GM18868 (cell line): ENCODE results near the gene LCN1.
"Not testable (repeated sequence)": the region's sequence is repeated elsewhere in the genome, so short reads cannot be mapped to it uniquely, and the experiment has no call there.

Source experiments
- ATAC-seq: cut with Tn5 transposase; IDR thresholded peaks from one replicate; pipeline ENCODE4 v1.9.1; 2021; ENCODE audit warnings: mild to moderate bottlenecking, moderate library complexity; ENCODE audit not compliant: unreplicated experiment

The LCN1 gene

DNA sequence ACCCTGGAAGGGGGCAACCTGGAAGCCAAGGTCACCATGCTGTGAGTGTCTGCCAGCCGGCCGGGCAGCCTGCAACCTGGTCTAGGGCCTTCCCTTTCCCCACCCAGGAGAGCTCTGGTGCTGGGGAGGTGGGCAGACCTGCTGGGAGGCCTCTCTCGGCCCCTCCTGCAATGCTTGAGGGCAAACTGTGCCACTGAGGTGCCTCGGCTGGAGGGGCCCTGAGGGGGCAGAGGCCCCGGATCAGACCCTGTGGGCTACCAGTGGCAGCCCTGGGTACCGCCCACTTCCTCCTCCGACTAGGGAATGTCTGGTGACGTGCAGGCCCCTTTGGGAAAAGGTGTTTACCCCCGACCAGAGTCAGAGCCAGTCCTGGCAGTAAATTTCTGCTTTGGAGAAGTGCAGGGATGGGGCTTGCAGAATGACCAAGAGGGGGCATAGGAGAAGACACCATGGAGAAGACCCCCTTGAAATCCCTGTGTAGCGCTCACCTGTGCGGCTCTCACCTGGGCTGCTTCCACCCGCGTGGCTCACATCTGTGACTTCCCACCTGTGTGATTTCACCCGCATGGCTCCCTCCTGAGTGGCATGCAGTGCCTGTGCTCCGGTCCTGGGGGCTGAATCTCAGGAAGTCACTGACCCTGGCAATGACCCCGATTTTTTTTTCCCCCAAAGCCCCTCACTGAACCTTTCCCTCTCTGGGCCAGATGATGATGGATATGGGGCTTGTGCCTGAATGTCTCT, 1.1 kb downstream of the LCN1 start:
- ATAC-seq: no peak

DNA sequence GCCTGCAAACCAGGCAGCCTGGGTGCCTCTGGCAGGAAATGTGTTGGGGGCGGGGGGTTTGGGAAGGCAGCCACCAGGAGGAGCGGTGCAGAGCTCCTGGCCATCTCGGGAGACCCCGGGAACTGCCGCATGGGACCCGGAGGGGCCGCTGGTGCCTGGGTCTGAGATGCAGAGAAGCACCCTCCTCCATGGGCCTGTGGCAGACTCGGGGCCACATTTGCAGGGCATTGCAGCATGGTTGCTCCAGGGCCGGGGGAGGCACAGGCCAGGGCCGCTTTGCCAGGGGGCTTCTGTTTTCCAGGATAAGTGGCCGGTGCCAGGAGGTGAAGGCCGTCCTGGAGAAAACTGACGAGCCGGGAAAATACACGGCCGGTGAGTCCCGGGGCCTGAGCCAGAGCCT, 1.7 kb downstream of the LCN1 start:
- ATAC-seq: no peak

DNA sequence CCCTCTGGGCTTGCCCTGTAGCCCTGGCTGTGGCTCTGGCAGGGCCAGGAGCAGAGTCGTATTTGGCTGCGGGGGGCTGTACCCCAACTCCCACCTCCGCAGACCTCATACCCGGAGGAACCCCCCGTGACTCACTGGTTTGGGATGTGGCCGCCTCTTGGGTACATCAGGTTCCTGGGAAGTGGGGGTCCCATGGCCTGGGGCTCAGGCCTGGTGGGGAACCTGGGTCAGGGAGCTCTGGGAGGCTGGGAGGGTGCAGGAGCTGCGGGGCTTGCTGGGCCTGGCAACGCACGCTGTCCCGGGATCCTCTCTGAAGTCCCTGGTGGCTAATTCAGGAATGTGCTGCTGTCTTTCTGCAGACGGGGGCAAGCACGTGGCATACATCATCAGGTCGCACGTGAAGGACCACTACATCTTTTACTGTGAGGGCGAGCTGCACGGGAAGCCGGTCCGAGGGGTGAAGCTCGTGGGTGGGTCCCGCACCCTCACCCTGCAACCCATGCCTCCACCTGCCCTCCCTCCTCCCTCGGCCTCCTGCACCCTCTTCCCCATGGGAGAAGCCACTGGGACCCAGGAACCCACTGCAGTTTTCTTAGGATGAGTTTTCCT, 2.4 kb downstream of the LCN1 start:
- no peak for ATAC-seq

DNA sequence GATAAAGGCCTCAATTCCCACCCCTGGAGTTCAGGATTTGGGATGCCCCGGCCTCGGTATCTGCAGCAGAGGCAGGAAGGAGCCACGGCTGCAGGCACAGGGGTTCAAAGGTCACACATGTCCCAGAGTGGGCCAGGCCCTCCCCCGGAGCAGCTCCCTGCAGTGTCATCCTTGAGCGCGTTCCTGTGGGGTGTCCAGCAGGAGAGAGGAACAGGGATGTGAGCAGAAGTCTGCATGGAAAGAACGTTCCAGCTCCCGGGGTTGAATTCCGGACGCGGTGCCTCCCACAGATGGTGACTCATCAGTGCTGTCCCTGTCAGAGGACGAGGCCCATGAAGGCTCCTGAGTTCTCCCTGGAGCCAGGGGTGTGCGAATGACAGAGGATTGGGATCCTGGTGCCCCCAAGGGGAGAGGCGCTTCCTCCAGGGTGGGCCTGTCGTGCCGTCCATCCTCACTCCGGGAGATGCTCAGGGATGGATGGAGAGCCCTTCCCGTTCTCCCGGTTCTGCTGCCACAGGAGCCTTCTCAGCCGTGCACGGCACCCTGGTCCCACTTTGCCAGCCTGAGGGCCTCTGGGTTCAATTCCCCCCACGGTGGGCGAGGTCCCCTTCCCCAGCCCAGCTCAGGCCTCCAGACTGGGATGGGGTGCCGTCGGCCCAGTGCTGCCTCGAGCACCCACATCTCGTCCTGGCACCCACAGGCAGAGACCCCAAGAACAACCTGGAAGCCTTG, 3.1 kb downstream of the LCN1 start:
- ATAC-seq: no peak

DNA sequence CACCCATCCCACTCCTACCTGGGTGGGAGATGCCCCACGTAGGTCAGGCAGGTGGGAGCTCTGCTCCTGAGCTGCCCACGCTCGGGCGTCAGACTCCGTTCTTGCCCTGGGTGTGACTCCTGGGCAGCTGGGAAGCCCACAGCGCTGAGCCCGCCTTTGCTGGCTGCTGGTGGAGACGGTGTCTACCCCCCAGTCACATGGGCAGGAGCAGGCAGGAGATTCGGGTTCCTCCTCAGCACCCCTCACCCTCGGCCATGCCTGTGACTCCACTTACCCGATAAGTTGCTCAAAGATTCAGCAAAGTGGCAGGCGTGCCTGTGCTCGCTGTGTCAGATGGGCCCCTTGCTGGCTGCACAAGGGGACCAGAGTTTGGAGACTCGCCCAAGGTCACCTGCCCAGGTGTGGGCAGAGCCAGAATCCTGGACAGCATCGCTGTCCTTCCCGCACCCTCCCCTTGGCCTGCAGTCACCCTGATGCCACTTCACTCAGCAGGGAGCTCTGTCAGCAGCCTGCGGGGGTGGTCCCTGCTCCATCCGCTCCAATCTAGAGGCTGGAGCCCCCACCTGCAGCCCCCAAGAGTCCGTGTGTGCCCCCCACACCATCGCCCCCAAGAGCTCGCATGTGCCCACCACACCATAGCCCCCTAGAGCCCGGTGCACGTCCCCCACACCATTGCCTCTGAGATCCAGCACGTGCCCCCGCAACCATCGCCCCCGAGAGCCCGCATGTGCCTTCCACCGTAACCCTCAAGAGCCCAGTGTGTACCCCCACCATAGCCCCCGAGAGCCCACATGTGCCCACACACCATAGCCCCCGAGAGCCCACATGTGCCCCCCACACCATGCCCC, 4.2 kb downstream of the LCN1 start:
- ATAC-seq: no peak

DNA sequence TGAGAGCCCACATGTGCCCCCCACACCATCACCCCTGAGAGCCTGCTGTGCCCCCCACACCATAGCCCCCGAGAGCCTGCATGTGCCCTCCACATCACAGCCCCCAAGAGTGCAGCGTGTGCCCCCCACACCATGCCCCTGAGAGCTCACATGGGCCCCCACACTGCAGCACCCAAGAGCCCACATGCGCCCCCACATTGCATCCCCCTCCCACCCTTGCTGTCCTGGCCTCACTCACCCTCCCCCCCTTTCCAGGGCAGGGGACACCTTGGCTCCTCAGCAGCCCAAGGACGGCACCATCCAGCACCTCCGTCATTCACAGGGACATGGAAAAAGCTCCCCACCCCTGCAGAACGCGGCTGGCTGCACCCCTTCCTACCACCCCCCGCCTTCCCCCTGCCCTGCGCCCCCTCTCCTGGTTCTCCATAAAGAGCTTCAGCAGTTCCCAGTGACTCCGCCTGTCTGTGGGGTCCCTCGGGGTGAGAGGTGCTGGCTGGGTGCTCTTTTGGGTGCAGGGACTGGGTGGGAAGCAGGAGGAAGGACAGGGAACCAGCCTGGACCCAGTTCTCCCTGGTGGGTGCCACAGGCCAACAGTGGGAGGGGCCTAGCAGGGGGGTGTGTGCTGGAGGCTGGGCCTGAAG, 5.0 kb downstream of the LCN1 start:
- ATAC-seq: no peak

DNA sequence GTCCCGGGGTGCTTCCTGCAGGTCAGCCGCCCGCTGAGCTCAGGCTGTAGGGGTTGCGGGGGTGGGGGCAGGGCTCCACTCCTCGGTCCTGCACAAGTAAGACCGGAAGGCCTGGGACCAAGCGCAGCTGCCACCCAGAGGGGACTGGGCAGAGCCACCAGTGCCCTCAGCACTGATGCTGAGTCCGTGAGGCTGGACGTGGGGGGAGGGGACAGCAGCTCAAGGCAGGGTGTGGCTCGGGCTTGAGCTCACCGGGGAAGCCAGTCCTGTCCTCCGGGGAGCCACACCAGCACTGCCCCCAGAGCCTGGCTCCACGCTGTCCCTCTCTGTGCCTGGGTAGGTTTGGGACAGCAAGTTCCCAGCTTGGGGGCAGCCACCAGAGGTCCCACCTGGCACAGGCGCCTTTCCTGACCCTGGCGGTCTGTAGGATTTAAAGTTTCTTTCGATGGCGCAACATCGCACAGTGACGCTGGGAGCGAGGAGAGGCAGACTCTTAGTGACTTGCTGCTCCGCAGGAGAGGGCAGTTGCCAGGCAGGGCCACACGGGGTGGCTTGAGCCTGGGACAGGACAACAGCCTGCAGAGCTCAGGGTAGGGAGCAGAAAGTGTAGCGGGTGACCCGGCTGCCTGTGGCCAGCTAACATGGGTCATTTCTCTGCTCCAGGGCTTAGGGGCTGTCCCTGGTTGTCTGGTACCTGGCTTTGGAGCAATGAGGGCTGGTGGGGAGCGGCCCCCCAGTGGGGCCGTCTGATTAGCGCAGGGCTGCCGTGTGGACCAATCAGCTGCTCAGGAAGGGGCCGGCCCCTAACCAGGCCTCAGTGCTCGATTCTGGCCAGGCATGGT, 5.7 kb downstream of the LCN1 start:
- no peak for ATAC-seq

DNA sequence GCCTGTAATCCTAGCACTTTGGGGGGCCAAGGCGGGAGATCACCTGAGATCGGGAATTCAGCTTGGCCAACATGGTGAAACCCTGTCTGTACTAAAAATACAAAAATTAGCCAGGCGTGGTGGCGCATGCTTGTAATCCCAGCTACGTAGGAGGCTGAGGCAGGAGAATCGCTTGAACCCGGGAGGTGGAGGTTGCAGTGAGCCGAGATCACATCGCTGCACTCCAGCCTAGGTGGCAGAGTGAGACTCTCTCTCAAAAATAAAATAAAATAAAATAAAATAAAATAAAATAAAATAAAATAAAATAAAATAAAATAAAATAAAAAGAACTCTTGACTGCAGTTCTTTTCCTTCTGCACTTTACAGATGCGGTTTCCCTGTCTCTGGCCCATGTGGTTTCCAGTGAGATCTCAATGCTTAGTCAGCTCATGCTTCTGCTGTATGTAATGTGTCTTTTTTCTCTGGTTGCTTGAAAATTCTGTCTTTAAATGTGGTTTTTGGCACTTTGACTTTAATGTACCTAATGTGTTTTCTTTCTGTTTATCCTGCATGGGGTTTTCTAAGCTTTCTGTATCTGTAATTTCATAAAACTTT, 7.7 kb downstream of the LCN1 start:
- not testable (repeated sequence) for ATAC-seq

DNA sequence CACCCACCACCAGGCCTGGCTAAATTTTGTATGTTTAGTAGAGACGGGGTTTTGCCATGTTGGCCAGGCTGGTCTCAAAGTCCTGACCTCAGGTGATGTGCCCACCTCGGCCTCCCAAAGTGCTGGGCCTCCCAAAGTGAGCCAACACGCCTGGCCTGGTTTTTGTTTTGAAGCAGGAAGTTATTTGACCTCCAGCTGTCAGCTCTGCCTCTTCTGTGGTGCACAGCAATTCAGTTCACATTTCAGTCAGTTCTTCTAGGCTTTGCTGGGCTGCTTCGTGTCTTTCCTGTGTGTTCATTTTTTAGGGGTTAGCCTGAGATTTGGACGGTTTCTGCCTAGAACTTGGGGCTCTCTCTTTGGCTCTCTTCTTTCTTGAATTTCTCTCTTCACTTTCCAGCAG, 8.9 kb downstream of the LCN1 start:
- no peak for ATAC-seq

DNA sequence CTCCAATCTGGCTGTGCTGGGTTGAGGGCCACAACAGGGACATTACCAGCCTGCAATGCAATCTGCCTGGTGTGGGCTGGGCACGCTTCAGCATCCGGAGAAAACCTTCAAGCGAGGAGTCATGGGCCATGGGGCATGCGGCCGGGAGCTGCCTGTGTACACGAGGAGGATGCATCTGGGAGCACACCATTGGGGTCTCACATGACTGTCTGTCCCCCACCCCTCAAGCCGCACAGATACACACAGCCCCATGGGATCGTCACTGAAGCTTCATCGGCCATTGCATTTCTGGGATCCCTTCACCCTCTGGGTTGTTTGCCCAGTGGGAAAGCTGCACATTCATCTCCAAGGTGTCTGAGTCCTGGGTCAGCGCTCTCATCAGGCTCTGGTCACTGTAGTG, 9.9 kb downstream of the LCN1 start:
- no peak for ATAC-seq

DNA sequence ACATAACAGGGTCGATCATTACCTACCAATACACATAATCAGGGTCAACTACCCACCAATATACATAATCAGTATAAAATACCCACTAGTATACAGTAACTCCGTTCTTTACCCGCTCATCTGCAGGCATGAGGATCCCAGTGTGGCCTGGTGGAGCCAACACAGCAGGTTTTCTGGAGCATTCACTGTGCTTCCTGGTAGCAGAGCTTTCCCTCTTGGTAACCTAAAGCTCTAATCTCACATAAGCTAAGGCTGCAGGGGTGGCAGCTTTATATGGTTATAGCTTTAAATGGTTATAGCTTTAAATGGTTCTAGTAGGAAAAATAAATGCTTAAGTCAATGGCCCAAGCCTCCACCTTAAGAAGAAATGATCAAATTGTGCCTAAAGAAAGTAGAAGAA, 11.9 kb downstream of the LCN1 start:
- no peak for ATAC-seq

DNA sequence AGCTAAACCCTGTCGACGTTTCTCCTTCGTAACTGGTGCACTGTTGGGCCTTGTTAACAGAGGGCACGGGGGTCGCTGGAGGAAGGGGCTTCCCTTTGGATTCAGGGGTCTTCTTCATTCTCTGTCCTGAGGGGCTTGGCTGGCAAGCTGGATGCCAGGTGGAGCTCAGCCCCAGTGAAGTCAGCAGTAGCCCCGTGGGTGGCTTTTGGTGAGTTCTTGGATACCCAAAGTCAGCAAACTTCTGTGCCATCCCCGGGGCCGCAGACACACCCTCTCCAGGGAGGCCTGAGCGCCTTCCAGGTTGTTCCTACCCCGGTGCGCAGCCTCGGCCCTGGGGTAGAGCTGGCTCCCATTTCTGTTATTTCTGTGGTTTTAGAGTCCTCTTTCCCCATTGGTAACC, 12.4 kb downstream of the LCN1 start:
- no peak for ATAC-seq

DNA sequence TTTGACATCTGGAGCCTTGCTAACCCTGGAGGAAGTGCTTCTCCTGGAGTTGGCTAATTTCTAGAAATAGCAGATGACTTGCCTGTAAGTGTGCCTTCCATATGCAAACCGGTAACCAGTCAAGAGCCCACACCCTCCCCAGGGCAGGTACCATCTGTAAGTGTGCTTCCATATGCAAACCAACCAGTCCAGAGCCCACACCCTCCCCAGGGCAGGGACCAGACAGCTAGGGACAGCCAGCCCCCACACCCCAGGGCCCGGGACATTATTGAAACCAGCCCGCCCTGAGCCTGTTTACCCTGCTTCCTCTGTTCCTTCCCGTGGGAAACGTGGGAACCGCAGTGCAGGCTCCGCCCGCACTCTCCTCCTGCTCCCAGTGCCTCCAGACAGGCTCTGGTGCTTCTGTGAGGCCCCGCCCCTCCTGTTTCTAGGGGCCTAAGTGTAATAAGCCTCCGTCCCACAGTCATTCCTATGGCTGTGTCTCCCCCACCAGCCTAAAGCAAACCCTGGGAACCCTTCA, 13.0 kb downstream of the LCN1 start:
- not testable (repeated sequence) for ATAC-seq

DNA sequence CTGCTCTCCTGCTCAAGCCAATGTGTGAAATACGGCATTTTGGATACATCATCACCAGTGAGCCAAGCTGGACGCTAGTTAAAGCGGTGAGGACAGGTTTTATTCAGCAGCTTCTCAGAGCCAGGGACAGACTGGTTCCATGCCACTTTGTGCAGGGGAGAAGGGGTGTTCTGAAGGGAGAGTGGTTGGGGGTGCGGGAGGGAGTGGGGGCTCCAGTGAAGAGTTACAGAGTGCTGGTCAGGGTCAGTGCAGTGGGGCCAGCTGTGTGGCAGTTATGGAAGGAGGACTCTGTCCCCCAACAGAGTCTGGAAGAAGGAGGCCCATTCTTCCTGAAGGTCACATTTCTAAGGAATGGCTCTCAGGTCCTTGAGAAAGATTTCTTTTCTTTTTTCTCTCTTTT, 13.6 kb downstream of the LCN1 start:
- not testable (repeated sequence) for ATAC-seq

DNA sequence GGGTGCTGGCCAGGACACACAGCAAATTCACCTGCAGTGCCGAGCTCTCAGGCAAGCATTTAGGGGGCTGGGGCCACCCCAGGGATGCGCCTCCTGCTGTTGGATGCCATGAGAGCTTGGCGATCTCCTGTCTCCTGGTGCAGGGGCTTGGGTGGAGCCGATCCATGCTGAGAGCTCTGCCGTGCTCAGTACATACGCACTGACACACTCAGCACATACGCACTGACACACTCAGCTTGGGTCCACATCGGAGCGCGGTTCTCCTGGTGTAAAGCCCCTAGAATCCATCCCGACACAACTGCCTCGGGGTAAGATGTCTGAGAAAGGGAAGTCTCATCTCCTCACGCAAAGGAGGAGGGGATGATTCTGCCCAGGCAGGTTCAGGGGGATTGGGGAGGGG, 14.4 kb downstream of the LCN1 start:
- not testable (repeated sequence) for ATAC-seq

DNA sequence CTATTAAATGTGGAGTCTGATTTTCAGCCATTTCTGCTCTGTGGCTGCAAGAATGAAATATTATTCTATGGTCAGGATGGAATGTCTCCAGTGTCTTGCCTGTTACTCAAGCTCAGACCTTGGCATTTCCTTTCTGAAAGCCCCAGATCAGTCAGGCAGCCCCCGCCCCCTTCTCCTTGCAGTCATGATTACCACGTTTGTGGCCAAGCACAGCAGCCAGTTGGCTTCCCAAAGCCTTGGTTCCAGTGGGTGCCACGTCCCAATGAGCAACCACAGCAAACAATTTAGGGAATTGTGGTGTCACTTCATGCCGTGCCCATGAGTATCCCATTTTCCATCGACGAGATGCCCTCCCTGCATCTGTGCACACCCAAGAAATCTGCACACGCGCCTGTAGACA, 15.0 kb downstream of the LCN1 start:
- no peak for ATAC-seq

DNA sequence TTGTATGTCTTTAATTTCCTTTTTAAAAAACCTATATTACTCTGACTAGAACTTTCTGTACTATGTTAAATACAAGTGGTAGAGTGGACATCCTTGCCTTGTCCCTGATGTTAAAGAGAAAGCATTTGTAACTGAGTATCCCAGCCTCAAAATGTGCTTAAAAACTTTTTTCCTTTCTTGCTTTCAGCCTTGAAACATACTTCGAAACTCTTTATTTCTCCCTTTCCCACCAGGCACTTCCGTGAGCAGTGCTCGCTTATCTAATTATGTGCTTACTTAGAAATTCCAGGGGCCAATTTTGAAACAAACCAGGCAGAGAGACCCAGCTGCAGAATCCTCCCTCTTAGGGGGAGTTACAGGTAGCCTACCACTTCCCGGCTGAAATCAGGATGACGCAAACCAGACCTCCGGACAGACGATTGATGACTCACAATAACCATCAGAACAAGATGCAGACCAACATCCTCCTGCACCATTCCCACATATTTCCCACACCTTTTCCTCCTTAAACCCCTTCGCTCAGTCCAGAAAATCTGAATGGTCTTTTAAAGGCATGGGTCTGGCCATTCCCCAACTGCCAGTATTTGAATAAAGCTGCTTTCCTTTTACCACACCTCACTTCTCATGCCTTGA, 22.1 kb downstream of the LCN1 start:
- ATAC-seq: not testable (repeated sequence)

DNA sequence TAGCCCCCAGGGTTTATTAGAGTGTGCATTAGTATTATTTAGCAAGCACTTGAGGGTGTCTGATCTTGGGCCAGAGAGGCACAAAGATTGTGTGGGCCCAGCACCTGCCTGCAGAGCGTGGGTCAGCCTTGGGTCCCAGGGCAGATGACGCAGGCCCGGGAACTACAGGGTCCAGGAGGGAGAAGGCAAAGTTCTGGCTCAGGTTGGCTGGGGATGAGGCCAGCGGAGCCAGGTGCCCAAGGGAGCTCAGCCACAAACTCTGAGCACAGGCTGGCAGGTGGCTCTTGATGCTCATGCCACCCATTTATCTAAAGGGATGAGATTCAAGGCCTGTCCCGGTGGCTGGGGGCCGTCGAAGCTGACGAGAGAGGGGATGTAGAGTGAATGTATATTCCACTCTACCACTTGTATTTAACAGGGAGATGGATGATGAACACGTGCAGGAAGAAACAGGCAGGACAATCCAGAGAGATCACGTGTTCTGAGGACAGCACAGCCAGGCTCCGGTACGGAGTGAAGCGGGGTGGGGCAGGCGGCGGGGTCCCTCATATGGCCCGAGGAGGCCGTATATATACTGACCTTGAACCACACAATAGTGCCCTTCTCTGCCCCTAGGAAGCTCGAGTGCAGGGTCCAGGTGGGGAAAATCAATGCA, 23.9 kb downstream of the LCN1 start:
- ATAC-seq: no peak
